Measurements from ENCODE around the gene CT45A5.
"Not testable (repeated sequence)": the region's sequence is repeated elsewhere in the genome, so short reads cannot be mapped to it uniquely, and the experiment has no call there.

CT45A5 gene, protein sequence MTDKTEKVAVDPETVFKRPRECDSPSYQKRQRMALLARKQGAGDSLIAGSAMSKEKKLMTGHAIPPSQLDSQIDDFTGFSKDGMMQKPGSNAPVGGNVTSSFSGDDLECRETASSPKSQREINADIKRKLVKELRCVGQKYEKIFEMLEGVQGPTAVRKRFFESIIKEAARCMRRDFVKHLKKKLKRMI

DNA sequence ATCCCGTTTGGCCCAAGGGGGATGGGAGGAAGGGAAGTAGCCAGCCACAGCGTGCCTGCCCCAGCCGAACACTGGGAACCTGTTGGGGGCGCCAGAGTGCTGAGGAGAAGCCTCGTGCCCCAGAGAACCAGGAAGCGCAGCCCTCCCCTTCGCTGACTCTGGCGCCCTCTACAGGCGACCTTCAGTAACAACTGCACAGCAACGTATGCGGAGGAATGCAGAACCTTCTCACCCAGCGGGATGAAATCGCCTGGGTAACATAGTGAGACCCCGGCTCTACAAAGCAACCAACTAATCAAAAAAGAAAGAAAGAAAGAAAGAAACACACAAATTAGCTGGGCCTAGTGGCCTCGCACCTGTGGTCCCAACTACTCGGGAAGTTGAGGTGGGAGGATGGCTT is at the start of gene CT45A5:
Gene CT45A5 (minus strand): TSS at position 101 of the 400 bp plus-strand sequence. CDS start 3,774 bp downstream, outside the sequence.
- DNase-seq = not testable (repeated sequence)

DNA sequence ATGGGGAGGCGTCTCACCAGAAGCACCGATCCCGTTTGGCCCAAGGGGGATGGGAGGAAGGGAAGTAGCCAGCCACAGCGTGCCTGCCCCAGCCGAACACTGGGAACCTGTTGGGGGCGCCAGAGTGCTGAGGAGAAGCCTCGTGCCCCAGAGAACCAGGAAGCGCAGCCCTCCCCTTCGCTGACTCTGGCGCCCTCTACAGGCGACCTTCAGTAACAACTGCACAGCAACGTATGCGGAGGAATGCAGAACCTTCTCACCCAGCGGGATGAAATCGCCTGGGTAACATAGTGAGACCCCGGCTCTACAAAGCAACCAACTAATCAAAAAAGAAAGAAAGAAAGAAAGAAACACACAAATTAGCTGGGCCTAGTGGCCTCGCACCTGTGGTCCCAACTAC is 34.6 kb upstream of the CT45A5 start, which contains the start of gene CT45A2:
Gene CT45A2 (minus strand): TSS at position 101 of the 400 bp plus-strand sequence. CDS start 3,747 bp downstream, outside the sequence.
- DNase-seq = not testable (repeated sequence)

DNA sequence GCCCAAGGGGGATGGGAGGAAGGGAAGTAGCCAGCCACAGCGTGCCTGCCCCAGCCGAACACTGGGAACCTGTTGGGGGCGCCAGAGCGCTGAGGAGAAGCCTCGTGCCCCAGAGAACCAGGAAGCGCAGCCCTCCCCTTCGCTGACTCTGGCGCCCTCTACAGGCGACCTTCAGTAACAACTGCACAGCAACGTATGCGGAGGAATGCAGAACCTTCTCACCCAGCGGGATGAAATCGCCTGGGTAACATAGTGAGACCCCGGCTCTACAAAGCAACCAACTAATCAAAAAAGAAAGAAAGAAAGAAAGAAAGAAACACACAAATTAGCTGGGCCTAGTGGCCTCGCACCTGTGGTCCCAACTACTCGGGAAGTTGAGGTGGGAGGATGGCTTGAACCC is 17.4 kb upstream of the CT45A5 start, which contains the start of gene CT45A6:
Gene CT45A6 (minus strand): TSS at position 101 of the 400 bp plus-strand sequence. CDS start 3,794 bp downstream, outside the sequence.
- not testable (repeated sequence) for DNase-seq

DNA sequence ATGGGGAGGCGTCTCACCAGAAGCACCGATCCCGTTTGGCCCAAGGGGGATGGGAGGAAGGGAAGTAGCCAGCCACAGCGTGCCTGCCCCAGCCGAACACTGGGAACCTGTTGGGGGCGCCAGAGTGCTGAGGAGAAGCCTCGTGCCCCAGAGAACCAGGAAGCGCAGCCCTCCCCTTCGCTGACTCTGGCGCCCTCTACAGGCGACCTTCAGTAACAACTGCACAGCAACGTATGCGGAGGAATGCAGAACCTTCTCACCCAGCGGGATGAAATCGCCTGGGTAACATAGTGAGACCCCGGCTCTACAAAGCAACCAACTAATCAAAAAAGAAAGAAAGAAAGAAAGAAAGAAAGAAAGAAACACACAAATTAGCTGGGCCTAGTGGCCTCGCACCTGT is 17.2 kb downstream of the CT45A5 start, which contains the start of gene CT45A3:
Gene CT45A3 (minus strand): TSS at position 101 of the 400 bp plus-strand sequence. CDS start 3,747 bp downstream, outside the sequence.
- DNase-seq = not testable (repeated sequence)

DNA sequence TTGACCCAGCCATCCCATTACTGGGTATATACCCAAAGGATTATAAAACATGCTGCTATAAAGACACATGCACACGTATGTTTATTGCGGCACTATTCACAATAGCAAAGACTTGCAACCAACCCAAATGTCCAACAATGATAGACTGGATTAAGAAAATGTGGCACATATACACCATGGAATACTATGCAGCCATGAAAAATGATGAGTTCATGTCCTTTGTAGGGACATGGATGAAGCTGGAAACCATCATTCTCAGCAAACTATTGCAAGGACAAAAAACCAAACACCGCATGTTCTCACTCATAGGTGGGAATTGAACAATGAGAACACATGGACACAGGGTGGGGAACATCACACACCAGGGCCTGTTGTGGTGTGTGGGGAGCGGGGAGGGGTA is 40.6 kb downstream of the CT45A5 start:
- not testable (repeated sequence) for DNase-seq

DNA sequence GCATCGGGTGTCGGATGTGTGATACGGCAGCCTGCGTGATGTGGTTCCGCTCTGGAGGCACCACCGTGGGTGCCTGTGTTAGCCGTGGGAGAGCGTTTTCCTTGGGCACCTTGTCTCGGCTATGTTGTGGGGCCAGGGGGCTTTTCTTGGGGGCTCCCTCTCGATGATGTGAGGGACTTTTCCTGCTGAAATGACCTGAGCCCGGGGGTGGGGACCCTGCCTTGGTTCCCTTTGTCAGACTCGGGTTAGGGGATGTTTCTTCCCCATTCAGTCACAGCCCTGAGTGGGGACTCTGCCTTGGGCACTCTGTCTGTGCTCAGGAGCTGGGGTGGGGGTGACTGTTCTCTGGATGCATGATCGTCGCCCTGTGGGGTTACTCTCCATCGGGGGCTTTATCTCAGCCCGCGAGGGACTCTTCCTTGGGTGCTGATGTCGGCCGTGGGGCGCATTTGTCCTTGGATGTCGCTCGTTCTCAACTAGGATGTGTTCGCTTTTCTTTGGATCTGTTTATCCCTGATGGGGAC is 44.0 kb downstream of the CT45A5 start:
- DNase-seq = no peak

DNA sequence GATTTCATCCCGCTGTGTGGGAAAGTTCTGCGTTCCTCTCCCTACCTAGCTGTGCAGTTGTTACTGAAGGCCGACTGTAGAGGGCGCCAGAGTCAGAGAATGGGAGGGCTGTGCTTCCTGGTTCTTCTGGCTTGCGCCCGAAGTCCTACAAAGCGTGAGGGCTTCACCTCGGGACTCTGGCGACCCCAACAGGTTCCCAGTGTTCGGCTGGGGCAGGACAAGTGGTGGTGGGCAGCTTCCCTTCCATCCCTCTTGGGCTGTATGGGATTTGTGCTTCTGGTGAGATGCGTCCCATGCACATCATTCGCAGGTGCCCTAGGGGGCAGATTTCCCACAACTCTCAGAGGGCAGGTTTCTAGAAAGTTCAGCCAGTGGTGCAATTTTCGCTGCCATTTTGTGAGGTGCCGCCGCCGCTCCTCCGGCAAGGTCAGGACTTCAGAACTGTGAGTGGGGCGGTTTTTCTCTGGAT is 44.6 kb downstream of the CT45A5 start:
- peak; percentile 54 for DNase-seq

DNA sequence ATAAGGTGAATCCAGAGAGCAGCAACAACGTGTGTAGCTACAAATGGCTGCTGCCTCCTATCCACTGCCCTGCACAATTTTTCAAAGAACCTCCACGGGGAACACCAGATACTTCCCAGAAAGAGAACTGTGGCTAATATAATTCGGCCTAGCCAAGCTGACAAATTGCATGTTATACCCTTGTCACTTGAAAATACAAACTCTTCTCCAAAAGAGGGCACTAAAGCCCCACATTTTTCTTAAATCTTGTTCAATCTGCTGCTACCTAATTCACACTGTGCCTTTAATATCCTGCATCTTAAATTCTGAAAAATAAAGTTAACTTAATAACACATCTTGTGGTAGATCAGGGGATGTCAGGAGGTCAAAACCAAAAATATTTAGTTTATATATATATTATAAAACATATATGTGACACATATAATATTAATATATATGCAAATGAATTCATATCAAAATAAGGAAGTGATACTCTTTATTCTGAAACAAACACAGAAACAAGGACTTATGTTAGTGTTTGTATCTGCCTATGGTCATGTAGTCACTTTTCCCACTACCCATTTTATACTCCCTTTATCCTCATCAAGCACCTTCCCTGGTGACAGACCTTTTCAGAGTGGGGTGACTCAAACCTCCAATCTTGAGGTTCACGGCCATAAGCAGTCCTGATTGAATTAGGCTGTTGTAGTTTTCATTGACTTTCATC is 47.8 kb downstream of the CT45A5 start:
- no peak for DNase-seq

DNA sequence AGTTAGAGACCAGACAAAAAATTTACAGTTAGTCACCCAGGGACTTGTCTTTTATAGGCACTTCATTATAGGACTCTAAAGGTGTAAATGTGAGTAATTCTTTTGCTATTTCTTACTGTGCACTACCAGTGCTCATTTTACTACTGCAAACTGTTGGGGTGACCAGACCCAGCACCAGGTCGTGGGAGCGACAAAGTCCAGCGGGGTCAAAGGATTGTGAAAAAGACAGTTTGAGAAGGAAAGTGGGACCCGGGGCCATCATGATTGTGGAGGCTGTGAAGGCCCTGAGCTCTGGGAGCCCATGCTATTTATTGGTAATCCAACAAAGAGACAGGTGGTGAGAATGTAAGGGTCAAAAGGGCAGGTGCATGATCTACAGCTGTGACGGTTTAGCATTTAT is 50.6 kb downstream of the CT45A5 start:
- DNase-seq = not testable (repeated sequence)
